ENCODE data around the gene FOXO3. TPM values are rescaled to one million over a fixed set of nuclear protein-coding genes. Genes with fewer than 3 reads are reported as not detected.

Gene FOXO3
- total and polyA plus RNA-seq, 2 of the 8 experiments (the other 6 are each of a cell fraction or from before 2014, with no cell fraction given), result 13.1 to 19.3 TPM

DNA sequence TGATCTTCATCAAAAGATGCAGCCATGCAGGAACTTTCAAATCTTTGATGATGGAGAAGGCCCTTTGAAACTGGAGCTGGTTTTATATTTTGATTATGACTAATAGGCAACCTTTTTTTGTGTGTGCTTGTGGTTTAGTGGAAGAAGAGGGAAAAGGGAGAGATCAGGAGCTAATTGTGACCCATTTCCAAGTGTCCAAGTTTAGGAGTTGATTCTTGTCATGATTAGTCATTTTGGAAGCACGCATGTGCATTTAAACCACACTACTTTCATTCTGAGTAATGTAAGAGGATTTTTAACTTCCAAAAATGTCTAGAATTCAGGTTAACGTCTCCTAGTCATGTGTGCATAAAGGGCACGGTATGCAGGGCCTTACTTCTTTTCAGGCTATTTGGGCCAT, 3.5 kb downstream of the FOXO3 start:
- no peaks in the 10 kb centered on the region for H3K79me1 ChIP-seq (ENCODE audit: low read depth, low read length)
- no peak overlapping the region for H3K4ac ChIP-seq (replicated peaks; ENCODE audit: insufficient read length, low read depth, low read length)
- POLR2A ChIA-PET (ENCODE audit: partially characterized antibody), result interaction anchor here (0.9 kb wide), 1 partner anchor 9 kb away, joined by 3 read pairs; no protein-coding TSS in a partner anchor
- H2BK120ac ChIP-seq (replicated peaks; ENCODE audit: low read depth, low read length), result no peak overlapping the region
- TF ChIP-seq SP1 (IDR thresholded peaks at IDR 0.05; ENCODE audit: low read depth, low read length) (no peak), TAF7 (optimal IDR thresholded peaks at IDR 0.05; ENCODE audit: borderline replicate concordance, low read depth, low read length) (no peak), MAFK (IDR thresholded peaks at IDR 0.05; ENCODE audit: low read depth, low read length) (no peak)
- no peak overlapping the region for H4K5ac ChIP-seq (ENCODE audit: insufficient read length, low read depth, low read length)
- H4K91ac ChIP-seq (replicated peaks; ENCODE audit: insufficient read length, low read length), result no peak overlapping the region
- H4K20me1 ChIP-seq (replicated peaks in 1 of 2; ENCODE audit: control insufficient read depth in 1 of 2, insufficient read depth in 2 of 2, low read length in 2 of 2), result peaks cover 5 to 8% of the 10 kb centered on the region in 2 experiments
- no peak overlapping the region for H2BK12ac ChIP-seq (ENCODE audit: low read depth, low read length)
- peaks cover 0 to 8% (median 1%) of the 10 kb centered on the region in 4 experiments; a peak in 4 of 7 replicates for H3K4me1 ChIP-seq (replicated peaks in 1 of 4; ENCODE audit: control insufficient read depth in 3 of 4, insufficient read depth in 4 of 4, low read length in 3 of 4)
- no peak overlapping the region for H2BK15ac ChIP-seq (ENCODE audit: low read length)
- FAIRE-seq, result no peak
- H3K9ac ChIP-seq (replicated peaks in 1 of 4; ENCODE audit: extremely low read depth in 1 of 4, low read depth in 3 of 4, low read length in 3 of 4), result no peak overlapping the region
- H2AFZ ChIP-seq (ENCODE audit: low read length), result no peak overlapping the region
- H3K27me3 ChIP-seq (replicated peaks in 1 of 4; ENCODE audit: control insufficient read depth in 3 of 4, extremely low read depth in 1 of 4, insufficient read depth in 3 of 4, low read length in 3 of 4), result peaks cover 0 to 10% (median 5%) of the 10 kb centered on the region in 4 experiments; a peak in 5 of 7 replicates
- H2BK5ac ChIP-seq (ENCODE audit: low read depth, low read length), result no peak overlapping the region
- H3K27ac ChIP-seq (ENCODE audit: low read depth, low read length), result no peak overlapping the region
- peak overlapping the region in 1 of 4 experiments; percentile 99; a peak in 2 of 8 replicates for H3K4me3 ChIP-seq (ENCODE audit: extremely low read depth in 1 of 4, insufficient read depth in 2 of 4, low read depth in 3 of 4, low read length in 4 of 4)
- H3K9me3 ChIP-seq (ENCODE audit: insufficient read depth in 2 of 2, low read depth in 1 of 2, low read length in 1 of 2), result no peaks in the 10 kb centered on the region
- CTCF ChIA-PET (ENCODE audit: partially characterized antibody), result no interaction called here
- no peak overlapping the region for H2AK5ac ChIP-seq (ENCODE audit: low read depth, low read length)
- WGBS, 2 experiments (ENCODE audit: extremely low coverage in 1 of 2, insufficient coverage in 1 of 2, insufficient read length in 1 of 2, insufficient replicate concordance in 2 of 2, low coverage in 1 of 2, low lambda C conversion rate in 2 of 2, missing lambda C conversion rate in 1 of 2), result 44% methylated on average over 3 of the region's 3 CpGs; no CpG with 5 or more reads in 1 of the 2 experiments
- no peak for DNase-seq (ENCODE audit: low read depth in 1 of 2, low spot score in 2 of 2)
- no peak overlapping the region for H3K23ac ChIP-seq (ENCODE audit: insufficient read length)
- H3K18ac ChIP-seq (ENCODE audit: extremely low read depth, low read length), result no peak overlapping the region
- peaks cover 0 to 3% (median 0%) of the 10 kb centered on the region in 4 experiments; a peak in 1 of 8 replicates for H3K36me3 ChIP-seq (ENCODE audit: control insufficient read depth in 2 of 4, insufficient read depth in 4 of 4, low read length in 3 of 4)
- H3K4me2 ChIP-seq (ENCODE audit: insufficient read depth in 1 of 2, low read depth in 2 of 2, low read length in 2 of 2), result no peak overlapping the region
- H4K8ac ChIP-seq (ENCODE audit: extremely low read depth, insufficient read depth, low read length), result no peak overlapping the region
- peaks cover 9% of the 10 kb centered on the region; the same call in 1 of the 2 replicates for H3K23me2 ChIP-seq (ENCODE audit: low read depth, low read length)
- H3K14ac ChIP-seq (ENCODE audit: insufficient read length), result no peak overlapping the region
- peaks cover 3 to 65% of the 10 kb centered on the region in 2 experiments for H3K79me2 ChIP-seq (ENCODE audit: control insufficient read depth in 1 of 2, insufficient read depth in 2 of 2, low read length in 2 of 2)
- H3K56ac ChIP-seq (replicated peaks; ENCODE audit: insufficient read length, low read depth, low read length), result no peak overlapping the region
- no peak overlapping the region for H2BK20ac ChIP-seq (ENCODE audit: low read length)
